Neural crest cell (in vitro differentiated cells): ENCODE results near the gene CARD19. TPM values are rescaled to one million over a fixed set of nuclear protein-coding genes. Genes with fewer than 3 reads are reported as not detected.

ENCODE experiments used
- DNase-seq: peaks from one replicate; pipeline ENCODE4 v3.0.0; 2021; ENCODE audit warnings: low read depth, mixed read lengths, low spot score
- H3K27ac Mint-ChIP-seq: one replicate; pipeline ENCODE4 v1.8.0; 2021; ENCODE audit warnings: mild to moderate bottlenecking, mixed read lengths; ENCODE audit not compliant: unreplicated experiment
- H3K27me3 Mint-ChIP-seq: 2 replicates; pipeline ENCODE4 v1.8.0; 2021; ENCODE audit warnings: low read depth, mild to moderate bottlenecking, mixed read lengths
- H3K36me3 Mint-ChIP-seq: 2 replicates; pipeline ENCODE4 v1.8.0; 2021; ENCODE audit warnings: low read depth, mild to moderate bottlenecking, mixed read lengths
- H3K4me1 Mint-ChIP-seq: 2 replicates; pipeline ENCODE4 v1.8.0; 2021; ENCODE audit warnings: mixed read lengths
- H3K4me3 Mint-ChIP-seq: one replicate; pipeline ENCODE4 v1.8.0; 2021; ENCODE audit warnings: mild to moderate bottlenecking, mixed read lengths
- H3K9me3 Mint-ChIP-seq: 2 replicates; pipeline ENCODE4 v1.8.0; 2021; ENCODE audit warnings: mixed read lengths
- CTCF ChIP-seq: fragments of 200-600 bp; sonication (generic); conservative IDR thresholded peaks from 2 replicates; pipeline ENCODE4 v1.5.0; 2021; ENCODE audit warnings: antibody characterized with exemption, mild to moderate bottlenecking
- total RNA-seq: library from RNA; stranded (reverse); gene quantifications from 2 replicates; pipeline ENCODE4 v1.2.1, GENCODE V29; 2021

The CARD19 gene
- total RNA-seq, 1 donor from 2014 or later, result 22.1 TPM

- no peak overlapping the region for H3K4me3 Mint-ChIP-seq
- H3K27ac Mint-ChIP-seq, result no peak overlapping the region
- no peaks in the 10 kb centered on the region for H3K4me1 Mint-ChIP-seq
- no peak for TF ChIP-seq CTCF
- DNase-seq, result no peak
- H3K27me3 Mint-ChIP-seq, result no peaks in the 10 kb centered on the region
- H3K36me3 Mint-ChIP-seq, result no peaks in the 10 kb centered on the region
- H3K9me3 Mint-ChIP-seq, result no peaks in the 10 kb centered on the region
These were observed 24.6 kb upstream of the CARD19 start for GRCh38 chr9:93071464-93071863.

- H3K27me3 Mint-ChIP-seq, result no peaks in the 10 kb centered on the region
- no peaks in the 10 kb centered on the region for H3K36me3 Mint-ChIP-seq
- H3K9me3 Mint-ChIP-seq, result no peaks in the 10 kb centered on the region
- TF ChIP-seq CTCF, result no peak
- H3K4me3 Mint-ChIP-seq, result no peak overlapping the region
- no peak for DNase-seq
- H3K4me1 Mint-ChIP-seq, result no peaks in the 10 kb centered on the region
- no peak overlapping the region for H3K27ac Mint-ChIP-seq
These were observed 23.6 kb upstream of the CARD19 start for GRCh38 chr9:93072383-93072795.

- H3K27me3 Mint-ChIP-seq, result no peaks in the 10 kb centered on the region
- H3K4me1 Mint-ChIP-seq, result peaks cover 8% of the 10 kb centered on the region
- TF ChIP-seq CTCF, result no peak
- no peak overlapping the region for H3K4me3 Mint-ChIP-seq
- no peak for DNase-seq
- no peaks in the 10 kb centered on the region for H3K9me3 Mint-ChIP-seq
- H3K27ac Mint-ChIP-seq, result no peak overlapping the region
- no peaks in the 10 kb centered on the region for H3K36me3 Mint-ChIP-seq
These were observed 19.8 kb upstream of the CARD19 start for GRCh38 chr9:93076101-93076791.

GRCh38 chr9:93076792-93077128 is 19.3 kb upstream of the CARD19 start:
- no peak overlapping the region for H3K4me3 Mint-ChIP-seq
- no peak for TF ChIP-seq CTCF
- peaks cover 8% of the 10 kb centered on the region for H3K4me1 Mint-ChIP-seq
- H3K9me3 Mint-ChIP-seq, result no peaks in the 10 kb centered on the region
- no peaks in the 10 kb centered on the region for H3K36me3 Mint-ChIP-seq
- H3K27me3 Mint-ChIP-seq, result no peaks in the 10 kb centered on the region
- H3K27ac Mint-ChIP-seq, result no peak overlapping the region
- DNase-seq, result no peak

- TF ChIP-seq CTCF, result no peak
- DNase-seq, result no peak
- Mint-ChIP-seq H3K4me3 (no peak overlapping the region), H3K27ac (no peak overlapping the region), H3K4me1 (peaks cover 8% of the 10 kb centered on the region), H3K27me3 (no peaks in the 10 kb centered on the region), H3K36me3 (no peaks in the 10 kb centered on the region), H3K9me3 (no peaks in the 10 kb centered on the region)
These were observed 18.6 kb upstream of the CARD19 start for GRCh38 chr9:93077367-93077766.
